Skin of body (tissue), 2 donors: ENCODE measurements around the gene TRIM22. TPM values are rescaled to one million over a fixed set of nuclear protein-coding genes. Genes with fewer than 3 reads are reported as not detected.
"Not testable (repeated sequence)": the region's sequence is repeated elsewhere in the genome, so short reads cannot be mapped to it uniquely, and the experiment has no call there.

Source experiments
- DNase-seq: peaks from one replicate; lab custom pipeline; 2025; lab: John Stamatoyannopoulos, UW
- total RNA-seq: library from RNA; depleted of rRNA; stranded (reverse); fragments of >200 nt; gene quantifications from one replicate; pipeline ENCODE4 v1.2.3, GENCODE V29; 2014

Gene TRIM22
- total RNA-seq, 1 donor from 2014 or later: 13.0 TPM

- DNase-seq: not testable (repeated sequence)
These were observed 1.8 kb downstream of the TRIM22 start for GRCh38 chr11:5691238-5691963.

- DNase-seq: no peak
These were observed 2.4 kb downstream of the TRIM22 start for GRCh38 chr11:5691964-5692361.

- no peak for DNase-seq
These were observed 5.1 kb downstream of the TRIM22 start for GRCh38 chr11:5694642-5695041.

- no peak for DNase-seq
These were observed 6.0 kb downstream of the TRIM22 start for GRCh38 chr11:5695580-5695979.

- no peak for DNase-seq
These were observed 6.6 kb downstream of the TRIM22 start for GRCh38 chr11:5696210-5696609.

- no peak for DNase-seq
These were observed 8.7 kb downstream of the TRIM22 start for GRCh38 chr11:5698281-5698680.

GRCh38 chr11:5700421-5701054 is 10.9 kb downstream of the TRIM22 start:
- DNase-seq: no peak

GRCh38 chr11:5701055-5701577 is 11.5 kb downstream of the TRIM22 start:
- DNase-seq: no peak

- DNase-seq: no peak
These were observed 14.3 kb downstream of the TRIM22 start for GRCh38 chr11:5703741-5704536.

GRCh38 chr11:5705688-5706087 is 16.1 kb downstream of the TRIM22 start:
- DNase-seq: no peak

GRCh38 chr11:5712507-5712906 is 22.9 kb downstream of the TRIM22 start:
- DNase-seq: no peak

- DNase-seq: no peak
These were observed 24.1 kb downstream of the TRIM22 start for GRCh38 chr11:5713695-5714094.

- DNase-seq: not testable (repeated sequence)
These were observed 26.9 kb downstream of the TRIM22 start for GRCh38 chr11:5716518-5716917.

GRCh38 chr11:5719703-5720495 is 30.3 kb downstream of the TRIM22 start:
- no peak for DNase-seq

- no peak for DNase-seq
These were observed 33.0 kb downstream of the TRIM22 start for GRCh38 chr11:5722622-5723021.

GRCh38 chr11:5726351-5726750 is 36.8 kb downstream of the TRIM22 start:
- DNase-seq: no peak

- DNase-seq: no peak
These were observed 38.1 kb downstream of the TRIM22 start for GRCh38 chr11:5727691-5728090.

GRCh38 chr11:5736396-5736795 is 46.8 kb downstream of the TRIM22 start, which contains the start of gene OR56B1:
Gene OR56B1, plus strand, starts transcription at chr11:5736448. Its CDS starts 69 bp downstream, at chr11:5736517.
- DNase-seq: no peak

- DNase-seq: no peak
These were observed 47.5 kb downstream of the TRIM22 start for GRCh38 chr11:5737091-5737490.

GRCh38 chr11:5737670-5738392 is 48.2 kb downstream of the TRIM22 start:
- no peak for DNase-seq
